Stimulated activated naive B cell treated with anti-CD40 and anti-IgM and Interleukin-4, amounts not matched to agents 10 μg/mL and 1 μg/mL and 100 μg/mL, for 72 hours (primary cell): Measurements from ENCODE around the gene RIMBP2.

Experiments used
- ATAC-seq, 2 donors: fragments of 150-1000 bp; cut with Tn5 transposase; replicated peaks; 2 replicates each; pipeline ENCODE4 v1.10.0; 2021; ENCODE audit warnings: moderate library complexity in 1 of 2
- DNase-seq: peaks from one replicate; pipeline ENCODE4 v3.0.0; 2021
- H3K27ac Mint-ChIP-seq: one replicate; pipeline ENCODE4 v1.8.0; 2022; ENCODE audit warnings: mild to moderate bottlenecking, mixed read lengths
- H3K27me3 Mint-ChIP-seq, 2 donors: one replicate each; pipeline ENCODE4 v1.8.0; 2022; ENCODE audit warnings: mixed read lengths in 2 of 2
- H3K36me3 Mint-ChIP-seq, 2 donors: one replicate each; pipeline ENCODE4 v1.8.0; 2022; ENCODE audit warnings: mixed read lengths in 2 of 2, mild to moderate bottlenecking in 1 of 2
- H3K4me1 Mint-ChIP-seq, 2 donors: one replicate each; pipeline ENCODE4 v1.8.0; 2022; ENCODE audit warnings: mixed read lengths in 2 of 2, mild to moderate bottlenecking in 1 of 2
- H3K4me3 Mint-ChIP-seq, 2 donors: one replicate each; pipeline ENCODE4 v1.8.0; 2022; ENCODE audit warnings: mild to moderate bottlenecking in 2 of 2, mixed read lengths in 2 of 2, moderate library complexity in 1 of 2
- H3K9me3 Mint-ChIP-seq, 2 donors: one replicate each; pipeline ENCODE4 v1.8.0; 2022; ENCODE audit warnings: mixed read lengths in 2 of 2, mild to moderate bottlenecking in 1 of 2

RIMBP2 gene

DNA sequence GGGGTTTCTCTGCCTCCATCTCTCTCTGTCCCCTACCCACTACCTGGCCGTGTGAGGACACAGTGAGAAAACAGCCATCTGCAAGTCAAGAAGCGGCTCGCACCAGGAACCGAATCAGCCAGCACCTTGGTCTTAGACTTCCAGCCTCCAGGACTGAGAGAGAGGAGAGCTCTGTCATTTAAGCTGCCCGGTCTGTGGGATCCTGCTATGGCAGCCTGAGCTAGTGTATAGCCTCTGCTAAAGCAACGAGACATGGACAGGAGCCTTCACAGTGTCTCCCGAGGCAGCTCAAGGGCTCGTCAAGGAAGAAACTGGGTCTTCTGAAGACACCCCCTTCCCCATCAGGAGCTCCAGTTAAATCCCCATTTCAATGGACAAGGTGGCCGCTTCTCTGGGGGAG is 192.9 kb downstream of the RIMBP2 start:
- Mint-ChIP-seq H3K4me3 (no peak overlapping the region), H3K27ac (no peak overlapping the region), H3K9me3 (peaks cover 0 to 2% of the 10 kb centered on the region in 2 donors), H3K4me1 (no peaks in the 10 kb centered on the region), H3K36me3 (no peaks in the 10 kb centered on the region), H3K27me3 (peaks cover 13 to 19% of the 10 kb centered on the region in 2 donors)
- ATAC-seq (no peak), DNase-seq (no peak)

DNA sequence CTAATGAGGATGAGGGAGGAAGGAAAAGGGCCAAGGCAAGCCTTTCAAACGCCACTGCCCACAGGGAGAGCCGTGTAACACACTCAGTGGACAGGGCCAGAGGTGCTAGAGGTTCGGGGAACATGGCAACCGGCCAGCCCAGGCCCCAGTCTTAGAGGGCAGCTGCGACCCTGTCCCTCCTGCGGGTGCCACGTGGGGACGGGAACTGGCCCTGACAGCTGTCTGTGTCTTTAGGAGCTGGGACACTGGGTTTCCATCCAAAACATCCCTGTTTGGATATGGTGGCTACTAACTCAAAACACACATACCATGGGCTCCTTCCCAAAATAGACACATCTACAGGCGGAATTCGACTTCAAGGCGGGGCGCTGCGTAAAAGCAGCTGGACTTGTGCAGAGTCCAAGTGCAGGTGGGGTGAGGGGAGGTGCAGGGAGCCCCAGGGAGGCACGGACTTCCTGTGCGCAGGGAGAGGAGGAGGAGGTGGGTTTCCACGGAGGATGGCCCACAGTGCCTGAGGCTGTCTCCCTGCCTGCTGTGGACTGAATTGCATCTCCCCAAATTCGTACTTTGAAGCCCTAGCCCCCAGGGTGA is 193.8 kb downstream of the RIMBP2 start:
- ATAC-seq (no peak), DNase-seq (no peak)
- Mint-ChIP-seq H3K36me3 (no peaks in the 10 kb centered on the region), H3K9me3 (peaks cover 0 to 2% of the 10 kb centered on the region in 2 donors), H3K4me1 (no peaks in the 10 kb centered on the region), H3K27ac (no peak overlapping the region), H3K27me3 (peaks cover 13 to 19% of the 10 kb centered on the region in 2 donors), H3K4me3 (no peak overlapping the region)

DNA sequence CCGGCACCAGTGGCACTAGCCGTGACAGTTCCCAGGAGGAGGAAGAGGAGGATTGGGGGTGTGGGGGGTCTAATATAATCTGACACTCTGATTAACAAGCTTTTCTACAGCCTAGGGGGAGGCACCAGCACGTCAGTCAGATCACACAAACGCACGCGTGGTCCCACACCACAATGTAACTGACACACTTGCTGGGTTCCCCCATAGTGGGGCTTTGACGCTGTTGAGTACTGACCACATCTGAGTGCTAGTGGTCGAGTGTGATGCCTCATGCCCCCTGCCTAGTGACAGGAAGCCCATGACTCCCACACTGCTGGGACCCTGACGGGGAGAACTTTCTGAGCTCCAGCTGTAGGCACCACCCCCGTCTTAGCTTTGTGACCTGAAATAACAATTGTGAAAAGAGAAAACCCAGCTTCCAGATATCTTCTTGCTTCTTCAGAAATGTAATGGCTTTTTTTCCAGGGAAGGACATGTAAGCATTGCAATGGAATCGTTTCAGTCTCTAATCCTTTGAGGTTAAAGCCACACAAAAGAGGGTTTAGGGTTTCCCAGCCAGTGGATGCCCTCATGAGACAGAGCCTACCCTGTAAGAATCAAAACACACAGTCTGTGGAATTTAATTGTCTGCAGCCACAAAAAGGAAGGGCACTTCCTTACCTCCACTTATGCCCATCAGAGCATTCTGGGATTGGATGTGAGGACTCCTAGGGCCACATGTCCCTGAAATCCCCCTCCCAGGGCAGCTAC is 194.5 kb downstream of the RIMBP2 start:
- peaks cover 13 to 19% of the 10 kb centered on the region in 2 donors for H3K27me3 Mint-ChIP-seq
- no peaks in the 10 kb centered on the region for H3K36me3 Mint-ChIP-seq
- H3K4me3 Mint-ChIP-seq, result no peak overlapping the region
- ATAC-seq (no peak), DNase-seq (no peak)
- H3K27ac Mint-ChIP-seq, result no peak overlapping the region
- H3K9me3 Mint-ChIP-seq, result peaks cover under 1 to 2% of the 10 kb centered on the region in 2 donors
- no peaks in the 10 kb centered on the region for H3K4me1 Mint-ChIP-seq

DNA sequence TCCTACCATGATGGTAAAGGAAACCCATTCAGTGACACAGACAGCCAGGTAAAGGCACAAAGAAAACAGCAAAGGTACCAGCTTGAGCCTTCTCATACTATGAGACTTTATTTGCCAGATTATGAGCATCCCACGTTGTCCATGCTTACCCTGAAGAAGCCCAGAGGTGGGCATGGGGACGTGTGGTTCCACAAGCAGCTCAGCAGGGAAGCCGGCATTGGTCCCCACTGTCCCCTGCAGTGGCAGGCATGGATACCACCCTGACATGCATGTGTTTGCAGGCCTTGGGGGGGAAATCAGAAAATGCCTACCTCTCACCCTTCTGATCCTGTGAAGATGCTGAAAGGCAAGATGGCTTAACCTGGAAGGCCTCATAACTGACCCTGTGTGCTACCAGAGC is 195.3 kb downstream of the RIMBP2 start:
- ATAC-seq, result no peak
- DNase-seq, result no peak
- Mint-ChIP-seq H3K4me1 (no peaks in the 10 kb centered on the region), H3K36me3 (no peaks in the 10 kb centered on the region), H3K4me3 (no peak overlapping the region), H3K9me3 (peaks cover 2 to 5% of the 10 kb centered on the region in 2 donors), H3K27me3 (peaks cover 13 to 19% of the 10 kb centered on the region in 2 donors), H3K27ac (no peak overlapping the region)

DNA sequence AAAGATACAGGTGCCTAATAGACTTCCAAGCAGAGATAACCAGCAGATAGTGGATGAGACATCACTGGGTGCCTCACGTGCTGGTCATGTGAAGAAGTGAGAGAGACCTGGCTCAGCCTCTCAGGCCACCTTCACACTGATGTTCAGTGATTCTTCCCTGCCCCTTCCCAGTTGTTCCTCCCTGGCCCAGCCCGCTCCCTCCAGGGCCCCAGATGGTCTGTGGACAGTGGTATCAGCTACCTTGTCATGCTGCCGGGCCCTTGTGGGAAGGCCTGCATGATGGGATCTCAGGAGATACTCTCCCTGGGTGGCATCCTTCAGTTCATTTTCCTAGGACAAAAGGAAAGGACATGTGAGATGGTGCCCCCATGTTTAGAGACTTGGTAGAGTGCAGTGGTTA is 198.5 kb downstream of the RIMBP2 start:
- no peaks in the 10 kb centered on the region for H3K36me3 Mint-ChIP-seq
- no peak overlapping the region for H3K4me3 Mint-ChIP-seq
- peaks cover 0 to 9% of the 10 kb centered on the region in 2 donors for H3K27me3 Mint-ChIP-seq
- no peak for ATAC-seq
- H3K9me3 Mint-ChIP-seq, result peaks cover 3 to 5% of the 10 kb centered on the region in 2 donors
- H3K4me1 Mint-ChIP-seq, result no peaks in the 10 kb centered on the region
- DNase-seq, result no peak
- H3K27ac Mint-ChIP-seq, result no peak overlapping the region

DNA sequence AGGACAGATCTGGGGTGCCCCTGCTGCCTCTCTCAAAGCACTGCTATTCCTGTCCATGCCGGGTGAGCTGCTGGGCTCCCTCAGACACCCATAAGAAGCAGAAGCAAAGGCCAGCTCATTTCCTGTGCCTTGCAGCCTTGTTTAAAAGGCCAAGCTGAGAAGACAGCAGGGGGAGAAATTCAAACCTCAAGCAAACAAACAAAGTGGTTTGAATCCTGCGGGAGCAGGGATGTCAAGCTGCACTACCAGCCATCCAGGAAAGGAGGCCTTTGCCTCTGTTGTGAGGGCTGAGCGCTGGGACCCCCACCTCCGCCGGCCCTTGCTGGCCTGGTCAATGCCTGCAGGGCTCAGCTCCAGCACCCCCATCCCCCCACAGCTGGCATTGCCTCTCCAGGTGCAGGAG is 201.9 kb downstream of the RIMBP2 start:
- no peaks in the 10 kb centered on the region for H3K36me3 Mint-ChIP-seq
- H3K4me3 Mint-ChIP-seq, result no peak overlapping the region
- H3K9me3 Mint-ChIP-seq, result peaks cover 4 to 5% of the 10 kb centered on the region in 2 donors
- no peak overlapping the region for H3K27ac Mint-ChIP-seq
- H3K4me1 Mint-ChIP-seq, result no peaks in the 10 kb centered on the region
- no peak for DNase-seq
- ATAC-seq, result no peak
- no peaks in the 10 kb centered on the region for H3K27me3 Mint-ChIP-seq

DNA sequence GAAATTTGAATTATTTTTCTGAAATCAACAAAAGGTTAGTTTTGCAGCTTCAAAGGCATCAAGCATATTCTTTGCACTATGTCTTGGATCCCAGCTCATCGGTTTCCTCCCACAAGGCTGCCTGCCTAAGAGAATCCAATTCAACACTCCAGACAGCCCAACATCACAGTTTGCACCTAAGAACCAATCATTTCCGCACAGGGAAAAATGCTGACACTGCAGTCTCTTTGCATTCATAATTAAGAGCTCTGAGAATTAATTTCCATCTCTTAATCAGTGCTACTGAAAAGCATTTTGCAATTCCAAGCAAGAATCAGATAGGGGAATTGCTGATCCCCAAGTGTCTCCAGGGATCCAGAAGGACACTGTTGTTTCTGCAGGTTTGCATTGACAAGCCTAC is 202.5 kb downstream of the RIMBP2 start:
- no peaks in the 10 kb centered on the region for H3K36me3 Mint-ChIP-seq
- ATAC-seq (no peak), DNase-seq (no peak)
- H3K4me3 Mint-ChIP-seq, result no peak overlapping the region
- no peaks in the 10 kb centered on the region for H3K27me3 Mint-ChIP-seq
- H3K9me3 Mint-ChIP-seq, result peaks cover 4 to 5% of the 10 kb centered on the region in 2 donors
- no peaks in the 10 kb centered on the region for H3K4me1 Mint-ChIP-seq
- H3K27ac Mint-ChIP-seq, result no peak overlapping the region

DNA sequence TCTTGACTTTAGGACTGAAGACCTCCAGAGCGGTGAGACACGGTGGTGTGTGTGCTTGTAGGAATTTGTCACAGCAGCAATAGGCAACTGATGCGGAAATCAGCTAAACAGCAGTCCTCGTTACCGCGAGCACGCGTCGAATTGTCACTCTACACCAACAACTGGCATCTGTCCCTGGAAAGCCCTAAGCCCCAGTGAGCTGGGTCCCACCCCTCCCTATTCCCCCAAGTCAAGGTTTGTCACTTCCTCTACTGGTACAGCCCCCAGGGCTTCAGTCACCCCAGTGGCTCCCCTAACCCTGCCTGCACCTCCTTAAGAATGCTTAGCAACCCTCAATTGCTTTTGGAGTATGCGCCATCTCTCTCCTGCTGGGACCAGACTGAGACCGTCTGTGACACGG is 204.8 kb downstream of the RIMBP2 start:
- Mint-ChIP-seq H3K4me3 (no peak overlapping the region), H3K27me3 (no peaks in the 10 kb centered on the region), H3K4me1 (no peaks in the 10 kb centered on the region), H3K36me3 (no peaks in the 10 kb centered on the region), H3K27ac (no peak overlapping the region), H3K9me3 (peaks cover 10 to 15% of the 10 kb centered on the region in 2 donors)
- ATAC-seq (no peak), DNase-seq (no peak)

DNA sequence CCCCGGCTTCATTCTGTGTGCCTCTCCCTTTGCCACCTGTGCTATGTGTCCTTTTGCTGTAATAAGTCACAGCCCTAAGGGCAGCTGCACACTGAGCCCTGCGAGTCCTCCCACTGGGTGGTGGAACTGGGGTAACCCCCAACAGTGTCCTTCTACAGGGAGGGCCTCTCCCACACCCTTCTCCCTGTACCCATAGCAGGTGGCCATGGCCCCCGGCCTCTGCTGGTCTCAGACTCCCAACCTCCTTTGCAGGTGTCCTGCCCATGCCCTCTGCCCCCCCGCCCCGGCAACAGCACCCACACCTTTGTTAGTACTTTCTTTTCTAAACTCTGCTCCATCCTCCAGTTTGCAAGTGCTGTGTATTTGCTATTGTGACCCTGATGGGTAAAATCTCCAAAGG is 206.6 kb downstream of the RIMBP2 start:
- H3K27ac Mint-ChIP-seq, result no peak overlapping the region
- H3K36me3 Mint-ChIP-seq, result no peaks in the 10 kb centered on the region
- no peak overlapping the region for H3K4me3 Mint-ChIP-seq
- DNase-seq, result no peak
- H3K27me3 Mint-ChIP-seq, result no peaks in the 10 kb centered on the region
- H3K4me1 Mint-ChIP-seq, result no peaks in the 10 kb centered on the region
- peaks cover 9 to 13% of the 10 kb centered on the region in 2 donors for H3K9me3 Mint-ChIP-seq
- ATAC-seq, result no peak

DNA sequence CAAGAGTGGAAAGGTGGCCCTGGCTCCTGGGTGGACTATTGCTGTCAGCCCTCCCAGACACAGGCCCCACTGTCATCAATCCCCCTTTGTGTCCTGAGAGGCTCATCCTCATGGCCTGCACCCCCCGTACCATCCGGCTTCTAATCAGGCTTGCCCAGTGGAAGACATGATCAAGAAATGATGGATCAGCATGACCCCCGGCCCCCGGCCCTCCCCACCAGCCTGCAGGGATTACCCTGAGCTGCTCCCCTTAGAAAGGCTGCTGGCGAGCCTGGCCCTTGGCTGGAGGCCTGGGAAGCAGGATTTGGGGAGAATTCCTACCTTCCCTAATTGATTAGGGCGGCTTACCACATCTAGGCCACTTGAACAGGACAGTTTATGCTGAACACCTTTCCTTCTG is 207.3 kb downstream of the RIMBP2 start:
- Mint-ChIP-seq H3K9me3 (peaks cover 9 to 13% of the 10 kb centered on the region in 2 donors), H3K27ac (no peak overlapping the region), H3K36me3 (no peaks in the 10 kb centered on the region), H3K4me3 (no peak overlapping the region), H3K27me3 (no peaks in the 10 kb centered on the region), H3K4me1 (no peaks in the 10 kb centered on the region)
- ATAC-seq (no peak), DNase-seq (no peak)

DNA sequence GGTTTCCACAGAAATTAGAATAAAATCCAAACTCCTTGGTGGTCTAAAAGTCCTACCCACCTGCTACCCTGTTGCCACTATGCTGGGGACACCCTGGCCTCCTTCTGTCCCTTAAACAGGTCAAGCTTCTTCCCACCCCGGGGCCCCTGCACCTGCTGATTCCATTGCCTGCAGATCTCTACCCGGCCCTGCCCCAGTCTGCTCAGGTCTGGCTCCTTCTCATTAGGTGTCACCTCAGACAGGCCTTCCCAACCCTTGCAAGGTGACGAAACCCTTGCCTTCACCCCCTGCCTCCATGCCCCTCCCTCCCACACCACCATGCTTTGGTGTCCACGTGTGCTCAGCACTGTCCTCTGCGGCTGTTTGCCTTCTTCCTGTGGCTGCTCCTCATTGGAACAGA is 207.8 kb downstream of the RIMBP2 start:
- Mint-ChIP-seq H3K4me3 (no peak overlapping the region), H3K36me3 (no peaks in the 10 kb centered on the region), H3K27ac (no peak overlapping the region), H3K27me3 (no peaks in the 10 kb centered on the region), H3K4me1 (no peaks in the 10 kb centered on the region), H3K9me3 (peaks cover 9 to 13% of the 10 kb centered on the region in 2 donors)
- DNase-seq (no peak), ATAC-seq (no peak)

DNA sequence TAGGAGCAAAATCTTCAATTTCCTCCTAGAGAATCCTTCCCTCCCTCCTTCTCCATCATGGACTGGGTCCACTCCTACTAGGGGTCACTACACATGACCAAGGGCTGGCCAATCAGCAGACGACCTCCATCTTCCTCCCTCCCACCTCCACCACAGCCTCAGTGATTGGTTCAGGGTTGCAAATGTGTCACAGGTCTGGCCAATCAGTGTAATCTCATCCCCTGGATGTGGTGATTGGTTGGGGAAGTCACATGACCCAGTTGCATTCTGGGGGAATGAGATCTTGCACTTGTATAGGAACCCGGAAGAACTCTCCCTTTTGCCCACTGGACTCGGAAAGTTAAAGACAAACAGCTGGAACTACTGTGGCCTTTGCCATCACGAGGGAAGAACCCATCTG is 209.3 kb downstream of the RIMBP2 start:
- H3K27me3 Mint-ChIP-seq, result no peaks in the 10 kb centered on the region
- peaks cover 9 to 13% of the 10 kb centered on the region in 2 donors for H3K9me3 Mint-ChIP-seq
- DNase-seq (no peak), ATAC-seq (no peak)
- no peaks in the 10 kb centered on the region for H3K36me3 Mint-ChIP-seq
- H3K4me1 Mint-ChIP-seq, result no peaks in the 10 kb centered on the region
- no peak overlapping the region for H3K27ac Mint-ChIP-seq
- H3K4me3 Mint-ChIP-seq, result no peak overlapping the region

DNA sequence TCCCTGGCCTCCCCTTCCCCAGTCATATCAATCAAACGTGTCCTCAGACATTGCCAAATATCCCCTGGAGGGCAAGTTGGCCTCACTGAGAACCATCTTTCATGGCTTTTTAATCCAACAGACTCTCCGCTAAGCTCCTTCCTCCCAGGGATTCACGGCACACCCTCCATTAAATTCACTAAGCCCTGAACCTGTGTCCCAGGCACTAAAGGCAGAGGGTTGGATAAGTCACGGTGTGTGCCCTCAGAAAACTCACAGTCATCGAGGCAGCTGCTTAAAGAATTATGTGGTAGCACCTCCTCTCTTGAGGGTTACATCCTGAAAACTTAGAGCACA is 211.3 kb downstream of the RIMBP2 start:
- DNase-seq, result no peak
- Mint-ChIP-seq H3K36me3 (no peaks in the 10 kb centered on the region), H3K9me3 (peaks cover 7 to 17% of the 10 kb centered on the region in 2 donors), H3K4me3 (no peak overlapping the region), H3K27me3 (no peaks in the 10 kb centered on the region), H3K27ac (no peak overlapping the region), H3K4me1 (no peaks in the 10 kb centered on the region)
- no peak for ATAC-seq

DNA sequence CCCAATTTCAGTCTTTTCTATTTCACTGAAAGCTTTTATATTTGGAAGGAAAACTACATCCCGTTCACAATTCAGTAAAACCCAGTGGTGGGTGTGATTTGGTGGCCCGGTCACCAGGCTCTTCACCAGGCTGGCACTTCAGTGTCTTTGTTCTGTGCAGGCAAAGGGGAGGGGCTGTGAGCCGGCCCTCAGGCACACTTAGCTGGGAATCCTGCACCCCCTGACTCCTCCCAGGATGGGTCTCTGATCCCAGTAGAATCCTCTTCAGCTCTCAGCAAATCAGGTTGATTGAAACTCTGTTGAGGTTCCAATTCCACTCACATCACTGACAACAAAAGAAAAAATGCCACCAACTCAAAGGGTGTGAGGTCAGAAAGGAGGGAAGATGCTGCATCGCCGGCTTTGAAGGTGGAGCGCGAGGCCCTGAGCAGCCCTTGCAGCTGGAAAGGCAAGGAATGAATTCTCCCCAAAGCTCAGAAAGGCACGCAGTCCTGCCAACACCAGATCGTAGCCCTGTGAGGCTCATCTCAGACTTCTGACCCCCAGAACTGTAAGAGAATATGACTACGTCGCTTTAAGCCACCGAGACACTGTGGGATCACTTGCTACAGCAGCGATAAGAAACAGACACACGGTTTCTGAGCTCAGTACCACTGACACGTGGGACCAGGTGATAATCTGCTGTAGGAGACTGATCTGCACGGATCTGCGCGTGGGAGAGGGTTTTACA is 211.8 kb downstream of the RIMBP2 start:
- Mint-ChIP-seq H3K4me1 (no peaks in the 10 kb centered on the region), H3K27ac (no peak overlapping the region), H3K4me3 (no peak overlapping the region), H3K36me3 (no peaks in the 10 kb centered on the region), H3K27me3 (no peaks in the 10 kb centered on the region), H3K9me3 (peaks cover 11 to 22% of the 10 kb centered on the region in 2 donors)
- ATAC-seq (no peak), DNase-seq (no peak)

DNA sequence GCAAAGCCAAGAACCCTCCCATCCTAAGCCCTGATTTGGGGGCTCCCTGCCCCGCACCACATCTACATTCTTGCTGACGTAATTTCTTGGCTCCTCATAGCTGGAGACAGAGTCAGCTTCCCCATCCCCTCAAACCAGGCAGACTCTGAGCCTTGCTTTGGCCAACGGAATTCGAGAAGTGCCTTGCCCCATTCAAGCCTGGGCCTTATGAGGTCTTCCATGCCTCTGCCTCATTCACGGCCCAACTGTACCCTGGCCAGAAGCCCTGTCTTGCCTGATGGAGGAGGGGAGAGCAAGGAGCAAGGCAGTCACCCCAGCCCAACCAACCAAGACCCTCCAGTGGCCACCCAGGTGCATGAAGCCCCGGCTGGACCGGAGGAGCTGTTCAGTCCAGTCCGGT is 214.3 kb downstream of the RIMBP2 start:
- no peak for ATAC-seq
- Mint-ChIP-seq H3K4me1 (no peaks in the 10 kb centered on the region), H3K36me3 (no peaks in the 10 kb centered on the region)

More for the DNA sequence above, 214.3 kb downstream of the RIMBP2 start:
- DNase-seq, result no peak
- H3K4me3 Mint-ChIP-seq, result no peak overlapping the region
- H3K27ac Mint-ChIP-seq, result no peak overlapping the region
- peaks cover 6 to 14% of the 10 kb centered on the region in 2 donors for H3K9me3 Mint-ChIP-seq
- no peaks in the 10 kb centered on the region for H3K27me3 Mint-ChIP-seq
